ENCODE results near the gene ADAM33.

The ADAM33 gene

DNA sequence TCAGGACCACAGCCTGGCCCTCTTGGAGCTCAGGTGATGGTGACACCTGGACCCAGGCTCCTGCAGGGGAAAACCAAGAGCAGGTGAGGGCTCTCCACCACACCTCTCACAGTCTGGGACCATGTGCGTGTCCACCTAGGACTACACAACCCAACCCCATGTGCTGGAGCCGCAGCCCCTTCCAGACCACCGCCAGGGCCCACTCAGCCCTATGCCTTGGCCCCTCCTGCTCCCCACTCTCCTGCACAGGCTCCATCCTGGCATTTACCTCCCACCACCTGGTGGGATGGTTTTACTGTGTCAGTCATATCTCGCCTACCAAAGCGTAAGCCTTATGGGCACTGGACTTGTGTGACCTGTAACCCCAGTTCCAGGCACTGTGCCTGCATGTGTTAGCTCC, 13.1 kb upstream of the ADAM33 start:
- no peak overlapping the region for H3K27ac ChIP-seq
- TF ChIP-seq, protein P1, sequence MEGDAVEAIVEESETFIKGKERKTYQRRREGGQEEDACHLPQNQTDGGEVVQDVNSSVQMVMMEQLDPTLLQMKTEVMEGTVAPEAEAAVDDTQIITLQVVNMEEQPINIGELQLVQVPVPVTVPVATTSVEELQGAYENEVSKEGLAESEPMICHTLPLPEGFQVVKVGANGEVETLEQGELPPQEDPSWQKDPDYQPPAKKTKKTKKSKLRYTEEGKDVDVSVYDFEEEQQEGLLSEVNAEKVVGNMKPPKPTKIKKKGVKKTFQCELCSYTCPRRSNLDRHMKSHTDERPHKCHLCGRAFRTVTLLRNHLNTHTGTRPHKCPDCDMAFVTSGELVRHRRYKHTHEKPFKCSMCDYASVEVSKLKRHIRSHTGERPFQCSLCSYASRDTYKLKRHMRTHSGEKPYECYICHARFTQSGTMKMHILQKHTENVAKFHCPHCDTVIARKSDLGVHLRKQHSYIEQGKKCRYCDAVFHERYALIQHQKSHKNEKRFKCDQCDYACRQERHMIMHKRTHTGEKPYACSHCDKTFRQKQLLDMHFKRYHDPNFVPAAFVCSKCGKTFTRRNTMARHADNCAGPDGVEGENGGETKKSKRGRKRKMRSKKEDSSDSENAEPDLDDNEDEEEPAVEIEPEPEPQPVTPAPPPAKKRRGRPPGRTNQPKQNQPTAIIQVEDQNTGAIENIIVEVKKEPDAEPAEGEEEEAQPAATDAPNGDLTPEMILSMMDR (IDR thresholded peaks at IDR 0.05): no peak
- TF ChIP-seq ZFX (IDR thresholded peaks at IDR 0.05; ENCODE audit: borderline replicate concordance): no peak

DNA sequence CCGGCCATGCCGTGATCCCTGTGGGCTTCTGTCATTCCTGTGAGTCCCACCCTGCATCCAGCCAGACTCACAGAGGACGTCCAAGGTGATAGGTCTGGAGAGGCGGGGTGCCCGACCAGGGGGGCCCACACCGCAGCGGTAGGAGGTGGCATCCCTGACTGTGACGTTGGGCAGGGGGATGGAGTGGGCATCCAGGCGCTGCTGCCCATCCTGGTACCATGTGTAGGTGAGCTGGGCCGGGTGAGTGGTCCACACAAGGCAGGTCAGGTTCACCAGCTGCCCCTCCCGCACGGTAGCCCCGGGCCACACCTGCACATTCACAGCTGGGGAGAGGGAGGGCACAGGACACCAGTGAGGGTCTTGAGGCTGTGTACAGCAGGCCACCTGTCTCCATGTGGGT, 11.6 kb upstream of the ADAM33 start:
- H3K27ac ChIP-seq: no peak overlapping the region
- TF ChIP-seq ZFX (IDR thresholded peaks at IDR 0.05; ENCODE audit: borderline replicate concordance): no peak
- TF ChIP-seq, protein P1 (IDR thresholded peaks at IDR 0.05): no peak

DNA sequence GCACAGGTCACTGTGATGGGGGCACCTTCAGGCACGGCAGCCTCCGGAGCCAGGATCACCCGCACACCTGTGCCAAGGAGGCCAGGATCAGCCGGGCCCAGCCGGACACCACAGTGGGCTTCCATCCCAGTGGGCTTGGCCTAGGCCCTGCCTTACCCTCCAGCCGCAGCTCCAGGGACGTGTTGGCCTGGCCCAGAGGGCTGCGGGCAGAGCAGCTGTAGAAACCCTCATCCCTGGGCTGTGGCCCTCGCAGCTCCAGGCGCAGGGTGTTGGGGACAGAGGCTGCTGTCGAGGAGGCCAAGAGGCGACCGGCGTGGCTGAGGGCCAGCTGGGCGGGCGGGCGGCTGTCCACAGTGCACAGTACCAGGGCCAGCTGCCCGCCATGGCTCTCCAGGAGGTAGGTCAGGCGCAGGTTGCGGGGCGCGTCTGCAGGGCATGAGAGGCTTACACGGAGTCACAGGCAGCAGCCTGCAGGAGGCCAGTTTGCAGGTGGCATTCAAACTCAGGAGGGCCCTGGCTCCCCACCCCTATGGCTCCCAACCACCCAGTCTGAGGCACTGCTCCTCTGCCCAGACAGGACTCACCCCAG, 11.0 kb upstream of the ADAM33 start:
- H3K27ac ChIP-seq: no peak overlapping the region
- TF ChIP-seq ZFX (IDR thresholded peaks at IDR 0.05; ENCODE audit: borderline replicate concordance): no peak
- TF ChIP-seq, protein P1 (IDR thresholded peaks at IDR 0.05): no peak

DNA sequence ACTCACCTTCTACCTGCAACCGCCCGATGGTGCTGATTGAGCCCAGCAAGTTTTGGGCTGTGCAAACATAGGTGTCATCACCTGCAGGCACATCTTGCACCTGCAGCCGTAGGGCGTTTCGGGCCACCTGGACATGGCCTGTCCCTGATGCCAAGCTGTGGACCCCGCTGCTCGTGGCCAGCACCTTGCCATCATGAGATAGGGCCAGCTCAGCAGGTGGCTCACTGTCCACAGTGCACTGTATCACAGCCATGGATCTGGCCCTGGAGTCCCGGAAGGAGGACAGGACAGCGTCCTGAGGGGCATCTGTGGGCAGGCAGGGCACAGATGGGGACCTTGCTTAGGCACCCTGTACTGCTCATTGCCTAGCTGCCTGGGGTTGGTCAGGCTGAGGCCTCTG, 10.1 kb upstream of the ADAM33 start:
- TF ChIP-seq ZFX (IDR thresholded peaks at IDR 0.05; ENCODE audit: borderline replicate concordance): no peak
- TF ChIP-seq, protein P1 (IDR thresholded peaks at IDR 0.05): no peak
- no peak overlapping the region for H3K27ac ChIP-seq

DNA sequence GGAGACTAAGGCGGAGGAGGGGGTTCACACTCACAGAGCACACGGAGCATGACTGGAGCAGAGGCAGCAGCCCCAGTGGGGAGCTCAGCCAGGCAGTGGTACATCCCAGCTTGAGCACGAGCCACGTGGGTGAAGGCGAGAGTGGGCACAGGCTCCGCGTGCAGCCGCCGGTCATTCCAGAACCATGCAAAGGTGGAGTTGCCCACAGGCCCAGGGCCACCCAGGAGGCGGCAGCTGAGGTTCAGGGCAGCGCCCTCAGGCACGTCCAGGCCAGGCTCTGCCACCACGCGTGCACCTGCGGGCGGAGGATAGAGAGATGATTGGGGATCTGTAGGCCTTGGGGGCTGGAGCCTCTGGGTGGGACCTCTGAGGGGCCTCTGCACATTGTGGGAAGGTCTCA, 9.5 kb upstream of the ADAM33 start:
- TF ChIP-seq ZFX (IDR thresholded peaks at IDR 0.05; ENCODE audit: borderline replicate concordance): no peak
- TF ChIP-seq, protein P1 (IDR thresholded peaks at IDR 0.05): no peak
- H3K27ac ChIP-seq: no peak overlapping the region

DNA sequence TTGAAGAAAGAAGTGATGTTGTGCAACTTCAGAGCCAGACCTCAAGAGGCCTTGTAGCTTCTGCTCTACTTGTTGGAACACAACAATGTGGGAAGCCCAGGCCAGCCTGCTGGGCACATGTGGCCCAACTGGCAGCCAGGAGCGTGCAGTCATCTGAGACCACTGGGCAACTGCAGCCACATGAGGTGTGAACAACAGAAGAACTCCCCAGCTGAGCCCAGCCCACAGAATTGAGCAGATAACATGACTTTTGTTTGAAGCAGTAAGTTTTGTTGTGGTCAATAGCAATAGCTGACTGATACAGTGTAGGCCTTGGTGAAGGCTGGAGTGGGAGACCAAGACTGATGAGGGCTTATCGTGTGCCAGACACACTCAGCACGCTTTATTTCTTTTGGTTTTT, 8.6 kb upstream of the ADAM33 start:
- TF ChIP-seq ZFX (IDR thresholded peaks at IDR 0.05; ENCODE audit: borderline replicate concordance): no peak
- TF ChIP-seq, protein P1 (IDR thresholded peaks at IDR 0.05): no peak
- no peak overlapping the region for H3K27ac ChIP-seq

DNA sequence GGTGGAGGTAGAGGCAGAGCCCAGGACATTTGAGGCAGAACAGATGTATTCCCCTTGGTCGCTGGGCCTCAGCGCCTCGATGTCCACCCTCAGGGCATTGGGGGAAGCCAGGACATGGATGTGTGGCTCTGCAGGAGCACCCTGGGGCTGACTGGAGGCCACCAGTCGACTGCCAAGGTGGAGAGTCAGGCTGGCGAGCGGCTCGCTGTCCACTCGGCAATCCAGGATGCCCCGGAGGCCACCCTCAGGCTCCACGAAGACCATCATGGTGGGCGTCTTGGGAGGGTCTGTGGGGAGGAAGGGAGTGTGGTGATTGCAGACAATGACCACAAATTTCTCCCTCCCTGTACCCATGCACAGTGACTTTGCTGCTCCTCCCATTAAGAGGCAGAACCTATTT, 8.2 kb upstream of the ADAM33 start:
- TF ChIP-seq, protein P1 (IDR thresholded peaks at IDR 0.05): no peak
- TF ChIP-seq ZFX (IDR thresholded peaks at IDR 0.05; ENCODE audit: borderline replicate concordance): no peak
- H3K27ac ChIP-seq: no peak overlapping the region
